GM23248 (cell line): ENCODE measurements around the gene OR11G2. TPM values are rescaled to one million over a fixed set of nuclear protein-coding genes. Genes with fewer than 3 reads are reported as not detected.

Experiments used
- DNase-seq: peaks from one replicate; pipeline ENCODE4 v3.0.0-alpha.2; 2015
- H2AFZ ChIP-seq: fragments of 200-600 bp; sonication (generic); 2 replicates; pipeline ENCODE4 v1.6.1; 2016; ENCODE audit warnings: antibody characterized with exemption
- H3F3A ChIP-seq: fragments of 200-600 bp; sonication (generic); 2 replicates; pipeline ENCODE4 v1.6.1; 2016; ENCODE audit warnings: mild to moderate bottlenecking, antibody characterized with exemption, mixed run types; ENCODE audit not compliant: insufficient read depth
- H3K27ac ChIP-seq: fragments of 200-600 bp; sonication (generic); 2 replicates; pipeline ENCODE4 v1.5.1; 2016; ENCODE audit warnings: mild to moderate bottlenecking
- H3K27me3 ChIP-seq: fragments of 200-600 bp; sonication (generic); replicated peaks from 2 replicates; pipeline ENCODE4 v1.6.1; 2016; ENCODE audit warnings: mild to moderate bottlenecking; ENCODE audit not compliant: insufficient read depth
- H3K36me3 ChIP-seq: fragments of 200-600 bp; sonication (generic); 2 replicates; pipeline ENCODE4 v1.6.1; 2016; ENCODE audit warnings: low read depth, mild to moderate bottlenecking
- H3K4me1 ChIP-seq: fragments of 200-600 bp; sonication (generic); 2 replicates; pipeline ENCODE4 v1.6.1; 2016; ENCODE audit warnings: mild to moderate bottlenecking; ENCODE audit not compliant: insufficient read depth
- H3K4me2 ChIP-seq: fragments of 200-600 bp; sonication (generic); one replicate; pipeline ENCODE4 v1.6.1; 2016; ENCODE audit warnings: mild to moderate bottlenecking; ENCODE audit not compliant: unreplicated experiment
- H3K4me3 ChIP-seq: fragments of 200-600 bp; sonication (generic); 2 replicates; pipeline ENCODE4 v1.5.1; 2016; ENCODE audit warnings: mild to moderate bottlenecking
- H3K79me2 ChIP-seq: fragments of 200-600 bp; sonication (generic); 2 replicates; pipeline ENCODE4 v1.6.1; 2016; ENCODE audit warnings: mild to moderate bottlenecking; ENCODE audit not compliant: insufficient read depth
- H3K9ac ChIP-seq: fragments of 200-600 bp; sonication (generic); 2 replicates; pipeline ENCODE4 v1.6.1; 2016; ENCODE audit warnings: mild to moderate bottlenecking
- H3K9me2 ChIP-seq: fragments of 200-600 bp; sonication (generic); 2 replicates; pipeline ENCODE4 v1.6.1; 2016; ENCODE audit warnings: mixed run types, mild to moderate bottlenecking, moderate library complexity; ENCODE audit not compliant: insufficient read depth
- H3K9me3 ChIP-seq: fragments of 200-600 bp; sonication (generic); one replicate; pipeline ENCODE4 v1.6.1; 2017; ENCODE audit warnings: low read depth
- H4K20me1 ChIP-seq: fragments of 200-600 bp; sonication (generic); 2 replicates; pipeline ENCODE4 v1.6.0; 2016; ENCODE audit not compliant: insufficient read depth
- EZH2 ChIP-seq: fragments of 200-600 bp; sonication (generic); IDR thresholded peaks from 2 replicates; pipeline ENCODE4 v1.6.1; 2018; ENCODE audit warnings: antibody characterized with exemption, mild to moderate bottlenecking; ENCODE audit not compliant: insufficient read depth, poor library complexity, severe bottlenecking
- EZH2phosphoT487 ChIP-seq: fragments of 200-600 bp; sonication (generic); IDR thresholded peaks from 2 replicates; pipeline ENCODE4 v1.6.1; 2018; ENCODE audit warnings: antibody characterized with exemption, moderate library complexity, mild to moderate bottlenecking, low read depth; ENCODE audit not compliant: insufficient read depth
- WGBS, 2 experiments: methylation state at CpG; one replicate each; pipeline ENCODE4 v1.1.6; 2015 to 2017; ENCODE audit warnings: low lambda C conversion rate in 2 of 2, low coverage in 1 of 2; ENCODE audit errors: missing lambda C conversion rate in 2 of 2; 5-methylcytosine and 5-hydroxymethylcytosine counted together
- in situ Hi-C: fragments of 300-500 bp; cut with MboI; formaldehyde crosslinking; loops from 2 replicates; pipeline ENCODE4 v1.15.0; 2020
- polyA plus RNA-seq: library from polyadenylated mRNA; unstranded; fragments of >200 nt; fragmentation: Nextera tagmentation; extraction: Ambion mirVana; gene quantifications from 2 replicates; pipeline ENCODE4 v1.2.1, GENCODE V29; 2016
- small RNA-seq: library from RNA; depleted of rRNA; stranded (forward); fragments of <200 nt; gene quantifications from one replicate; pipeline ENCODE3, GENCODE V24; 2014; ENCODE audit warnings: low read depth, low replicate concordance
- total RNA-seq: library from RNA; depleted of rRNA; stranded (reverse); fragments of >200 nt; shearing (Covaris generic); gene quantifications from 2 replicates; pipeline ENCODE4 v1.2.3, GENCODE V29; 2014; rRNA removed

Gene OR11G2
- total and polyA plus RNA-seq, 2 experiments from 2014 or later: not detected

DNA sequence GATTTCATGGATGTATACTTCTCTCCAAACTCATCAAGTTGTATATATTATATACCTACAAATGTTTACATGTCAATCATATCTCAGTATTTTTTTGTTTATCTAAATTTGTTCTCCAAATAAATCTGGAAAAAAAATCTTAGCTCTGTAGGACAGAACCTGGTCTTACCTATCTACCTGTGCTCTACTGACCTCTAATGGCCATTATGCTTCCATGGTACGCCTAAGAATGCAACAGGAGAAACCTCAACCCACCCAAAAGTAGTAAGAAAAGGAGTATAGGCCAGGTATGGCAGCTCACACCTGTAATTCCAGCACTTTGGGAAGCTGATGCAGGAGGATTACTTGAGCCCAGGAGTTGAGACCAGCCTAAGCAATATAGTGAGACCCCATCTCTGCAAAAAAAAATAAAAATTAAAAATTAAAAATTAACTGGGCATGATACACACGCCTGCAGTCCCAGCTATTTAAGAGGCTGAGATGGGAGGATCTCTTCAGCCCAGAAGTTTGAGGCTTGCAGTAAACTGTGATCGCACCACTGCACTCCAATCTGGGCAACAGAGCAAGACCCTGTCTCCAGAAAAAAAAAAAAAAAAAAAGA is 57.0 kb downstream of the OR11G2 start:
- Histone ChIP-seq H3K4me3 (no peak overlapping the region), H2AFZ (no peak overlapping the region), H3K79me2 (no peaks in the 10 kb centered on the region), H3K9me3 (no peaks in the 10 kb centered on the region), H3K9ac (no peak overlapping the region), H3K27me3 (no peaks in the 10 kb centered on the region), H3K9me2 (no peaks in the 10 kb centered on the region), H4K20me1 (no peaks in the 10 kb centered on the region), H3K27ac (no peak overlapping the region), H3K4me2 (no peak overlapping the region), H3K36me3 (no peaks in the 10 kb centered on the region), H3F3A (no peaks in the 10 kb centered on the region), H3K4me1 (no peaks in the 10 kb centered on the region)
- DNase-seq: no peak
- TF ChIP-seq EZH2 (no peak), EZH2phosphoT487 (no peak)
- 26% methylated on average over 3 of the region's 3 CpGs for WGBS, 2 experiments
- in situ Hi-C loops: no loop called here

Small RNAs within 50 kb of the gene (small RNA-seq; reads per million reads assigned to genes)
- gene GTF2IP22: not detected

Other genes with a start within 250 kb of the OR11G2 start
- not detected in 2 replicates for gene OR4K15, start 215.3 kb upstream of the OR11G2 start, total RNA-seq
- gene OR4K15, start 215.3 kb upstream of the OR11G2 start, polyA plus RNA-seq: not detected in 2 replicates
- gene OR4Q2, start 188.7 kb upstream of the OR11G2 start, total RNA-seq: not detected in 2 replicates
- gene OR4Q2, start 188.7 kb upstream of the OR11G2 start, polyA plus RNA-seq: not detected in 2 replicates
- gene OR4K14, start 171.6 kb upstream of the OR11G2 start, total RNA-seq: not detected in 2 replicates
- gene OR4K14, start 171.6 kb upstream of the OR11G2 start, polyA plus RNA-seq: not detected in 2 replicates
- not detected in 2 replicates for gene OR4K13, start 154.9 kb upstream of the OR11G2 start, total RNA-seq
- gene OR4K13, start 154.9 kb upstream of the OR11G2 start, polyA plus RNA-seq: not detected in 2 replicates
- not detected in 2 replicates for gene OR4L1, start 130.9 kb upstream of the OR11G2 start, total RNA-seq
- gene OR4L1, start 130.9 kb upstream of the OR11G2 start, polyA plus RNA-seq: not detected in 2 replicates
- gene OR4K17, start 80.2 kb upstream of the OR11G2 start, total RNA-seq: not detected in 2 replicates
- not detected in 2 replicates for gene OR4K17, start 80.2 kb upstream of the OR11G2 start, polyA plus RNA-seq
- not detected in 2 replicates for gene OR4N5, start 52.1 kb upstream of the OR11G2 start, total RNA-seq
- not detected in 2 replicates for gene OR4N5, start 52.1 kb upstream of the OR11G2 start, polyA plus RNA-seq
- not detected in 2 replicates for gene OR11H6, start 32.8 kb downstream of the OR11G2 start, total RNA-seq
- gene OR11H6, start 32.8 kb downstream of the OR11G2 start, polyA plus RNA-seq: not detected in 2 replicates
- gene OR11H7, start 38.1 kb downstream of the OR11G2 start, total RNA-seq: not detected in 2 replicates
- gene OR11H7, start 38.1 kb downstream of the OR11G2 start, polyA plus RNA-seq: not detected in 2 replicates
- gene OR11H4, start 48.4 kb downstream of the OR11G2 start, total RNA-seq: not detected in 2 replicates
- not detected in 2 replicates for gene OR11H4, start 48.4 kb downstream of the OR11G2 start, polyA plus RNA-seq
- gene TTC5, start 115.1 kb downstream of the OR11G2 start, total RNA-seq: 11.7 and 18.5 TPM in 2 replicates
- 14.7 and 16.2 TPM in 2 replicates for gene TTC5, start 115.1 kb downstream of the OR11G2 start, polyA plus RNA-seq
- 52.0 and 55.8 TPM in 2 replicates for gene CCNB1IP1, start 142.4 kb downstream of the OR11G2 start, total RNA-seq
- 12.4 and 13.5 TPM in 2 replicates for gene CCNB1IP1, start 142.4 kb downstream of the OR11G2 start, polyA plus RNA-seq
- gene PARP2, start 152.7 kb downstream of the OR11G2 start, total RNA-seq: 5.8 and 10.1 TPM in 2 replicates
- gene PARP2, start 152.7 kb downstream of the OR11G2 start, polyA plus RNA-seq: 25.1 and 26.0 TPM in 2 replicates
- 12.9 and 18.0 TPM in 2 replicates for gene TEP1, start 222.6 kb downstream of the OR11G2 start, total RNA-seq
- gene TEP1, start 222.6 kb downstream of the OR11G2 start, polyA plus RNA-seq: 4.6 and 5.2 TPM in 2 replicates
- not detected in 2 replicates for gene KLHL33, start 245.3 kb downstream of the OR11G2 start, total RNA-seq
- gene KLHL33, start 245.3 kb downstream of the OR11G2 start, polyA plus RNA-seq: 0.05 TPM in 1 of 2 replicates, not detected in the other